GM19035 (cell line): ENCODE data around the gene RAB5IF.
"Not testable (repeated sequence)": the region's sequence is repeated elsewhere in the genome, so short reads cannot be mapped to it uniquely, and the experiment has no call there.

Experiments used
- ATAC-seq: cut with Tn5 transposase; IDR thresholded peaks from one replicate; pipeline ENCODE4 v1.9.1; 2021; ENCODE audit not compliant: unreplicated experiment

Gene RAB5IF

DNA sequence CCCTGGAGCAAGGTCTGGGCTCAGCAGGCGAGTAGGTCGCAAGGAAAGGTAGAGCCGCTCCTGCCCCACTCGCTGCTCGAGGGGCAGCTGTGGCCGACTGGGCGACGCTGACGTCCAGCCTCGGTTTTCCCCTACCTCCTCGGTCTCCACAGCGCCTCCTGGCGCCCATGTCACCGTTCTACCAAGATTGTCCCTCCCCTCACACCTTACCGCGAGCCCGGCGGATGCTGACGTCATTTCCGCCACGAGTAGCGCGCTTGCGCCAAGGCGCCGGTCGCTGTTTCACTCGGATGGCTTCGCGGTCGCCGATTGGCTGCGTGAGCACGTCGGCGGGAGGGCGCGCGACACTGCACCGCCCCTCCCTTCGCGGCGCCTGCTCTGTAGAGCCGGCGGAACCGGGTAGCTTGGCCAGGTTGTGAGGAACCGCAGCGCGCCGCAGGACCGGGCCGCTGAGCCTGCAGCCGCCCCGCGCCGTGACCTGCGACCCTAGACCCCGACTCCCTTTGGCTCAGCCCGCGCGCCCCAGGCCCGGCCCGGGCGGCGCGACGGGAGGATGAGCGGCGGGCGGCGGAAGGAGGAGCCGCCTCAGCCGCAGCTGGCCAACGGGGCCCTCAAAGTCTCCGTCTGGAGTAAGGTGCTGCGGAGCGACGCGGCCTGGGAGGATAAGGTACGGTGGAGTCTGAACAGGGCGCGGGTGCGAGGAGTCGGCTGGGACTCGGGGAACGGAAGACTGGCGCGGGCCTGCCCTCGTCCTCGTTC lies at the start of gene RAB5IF:
Gene RAB5IF (plus strand): TSS at position 381 of the 759 bp plus-strand sequence. CDS start 173 bp downstream, at position 554.
- peak; percentile 88 for ATAC-seq

DNA sequence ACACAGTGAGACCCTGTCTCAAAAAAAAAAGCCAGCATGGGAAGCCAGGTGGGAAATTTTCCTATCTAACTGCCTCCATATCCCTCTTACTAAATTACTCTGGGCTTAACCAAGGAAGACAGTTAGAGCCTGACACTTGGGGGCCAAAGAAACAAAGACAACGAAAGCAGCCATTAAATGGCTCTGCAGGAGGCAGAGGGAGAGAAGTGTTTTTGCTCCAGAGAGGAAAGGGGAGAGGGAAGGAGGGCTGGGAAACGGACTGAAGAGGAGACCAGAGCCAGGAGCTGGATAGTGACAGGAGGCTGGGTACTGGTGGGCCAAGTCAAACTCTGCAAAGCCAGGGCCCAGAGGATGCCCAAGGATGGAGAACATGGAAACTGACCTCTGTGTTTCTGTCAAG lies 42.9 kb upstream of the RAB5IF start:
- no peak for ATAC-seq

DNA sequence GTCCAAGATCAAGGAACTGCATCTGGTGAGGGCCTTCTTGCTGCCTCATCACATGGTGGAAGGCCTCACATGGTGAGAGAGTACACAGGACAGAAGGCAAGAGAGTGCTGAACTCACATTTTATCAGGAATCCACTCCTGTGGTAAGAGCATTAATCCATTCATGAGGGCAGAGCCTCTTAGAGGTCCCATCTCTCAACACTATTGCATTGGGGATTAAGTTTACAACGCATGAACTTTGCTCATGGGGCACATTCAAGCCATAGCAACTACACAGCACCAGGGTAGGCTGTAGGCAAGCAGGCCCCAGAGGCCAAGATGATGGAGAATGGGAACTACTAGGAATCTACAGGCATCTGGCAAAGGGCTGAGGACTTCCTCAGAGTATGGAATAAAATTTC lies 42.2 kb upstream of the RAB5IF start:
- no peak for ATAC-seq

GRCh38 chr20:36564078-36564725 lies 41.4 kb upstream of the RAB5IF start:
- ATAC-seq = not testable (repeated sequence)

GRCh38 chr20:36564726-36565121 lies 40.9 kb upstream of the RAB5IF start:
- not testable (repeated sequence) for ATAC-seq

DNA sequence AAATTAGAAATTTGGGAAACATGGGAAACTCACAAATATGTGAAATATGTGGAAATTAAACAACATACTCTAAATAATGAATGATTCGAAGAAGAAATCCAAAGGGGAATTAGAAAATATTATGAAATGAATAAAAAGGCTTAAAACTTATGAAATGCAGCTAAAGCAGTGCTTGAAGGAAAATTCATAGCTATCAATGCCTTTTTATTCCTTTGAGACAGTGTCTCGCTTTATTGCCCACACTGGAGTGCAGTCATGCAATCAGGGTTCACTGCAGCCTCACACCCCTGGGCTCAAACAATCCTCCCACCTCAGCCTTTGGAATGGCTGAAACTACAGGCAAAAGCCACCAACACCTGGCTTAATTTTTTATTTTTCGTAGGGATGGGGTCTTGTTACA lies 40.1 kb upstream of the RAB5IF start:
- ATAC-seq = no peak

GRCh38 chr20:36569847-36570429 lies 35.6 kb upstream of the RAB5IF start:
- no peak for ATAC-seq

GRCh38 chr20:36571564-36572504 lies 33.7 kb upstream of the RAB5IF start:
- ATAC-seq = no peak

DNA sequence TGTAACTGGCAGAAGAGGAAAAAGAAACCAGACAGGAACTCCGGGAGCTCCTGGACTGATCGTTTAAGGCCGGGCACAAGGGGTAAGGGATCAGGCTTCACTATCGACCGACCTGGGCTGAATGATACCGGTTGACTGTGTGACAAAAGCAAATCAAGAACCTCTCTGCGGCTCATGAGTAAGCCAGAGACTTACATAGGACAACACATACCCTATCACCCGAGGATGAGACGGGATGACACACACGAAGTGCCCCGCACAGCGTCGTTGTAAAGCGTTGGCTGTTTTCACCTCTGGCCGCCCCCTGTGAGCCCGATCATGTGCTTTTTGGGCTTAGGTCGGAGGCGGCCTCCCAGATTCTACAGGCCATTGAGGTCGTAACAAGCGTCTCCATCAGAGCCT lies 32.9 kb upstream of the RAB5IF start:
- ATAC-seq = peak; percentile 29

GRCh38 chr20:36573103-36573797 lies 32.3 kb upstream of the RAB5IF start, which contains the start of gene TGIF2:
TGIF2 (plus strand) TSS chr20:36573597; CDS start chr20:36578775, 5,178 bp downstream.
- ATAC-seq = peak; percentile 73

DNA sequence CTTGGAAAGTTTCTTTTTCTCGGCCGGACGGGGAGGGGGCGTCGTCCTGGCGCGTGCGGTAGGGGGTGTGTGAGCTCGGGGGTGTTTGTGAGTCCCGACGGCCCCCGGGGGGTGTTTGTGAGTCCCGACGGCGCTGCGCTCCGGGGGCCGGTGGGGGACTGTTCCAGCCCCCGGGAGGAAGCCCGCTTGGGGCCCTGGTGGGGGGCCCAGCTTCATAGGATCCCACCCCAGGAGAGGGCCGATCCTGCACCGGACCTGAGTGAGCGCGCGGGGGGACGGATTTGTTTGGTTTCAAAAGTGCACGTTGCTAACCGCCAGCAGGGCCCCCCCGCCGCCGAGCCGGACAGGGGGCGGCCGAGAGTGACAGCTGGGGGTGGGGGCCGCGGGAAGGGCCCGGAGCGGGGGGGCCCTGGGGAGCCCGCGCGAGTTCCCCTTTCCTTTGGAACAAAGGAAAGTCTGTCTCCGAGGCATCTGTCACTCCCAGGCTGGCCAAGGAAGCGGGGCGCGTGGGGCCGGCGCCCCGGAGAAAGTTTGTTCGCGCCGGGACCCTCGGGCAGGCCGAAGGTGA lies 31.7 kb upstream of the RAB5IF start:
- no peak for ATAC-seq

DNA sequence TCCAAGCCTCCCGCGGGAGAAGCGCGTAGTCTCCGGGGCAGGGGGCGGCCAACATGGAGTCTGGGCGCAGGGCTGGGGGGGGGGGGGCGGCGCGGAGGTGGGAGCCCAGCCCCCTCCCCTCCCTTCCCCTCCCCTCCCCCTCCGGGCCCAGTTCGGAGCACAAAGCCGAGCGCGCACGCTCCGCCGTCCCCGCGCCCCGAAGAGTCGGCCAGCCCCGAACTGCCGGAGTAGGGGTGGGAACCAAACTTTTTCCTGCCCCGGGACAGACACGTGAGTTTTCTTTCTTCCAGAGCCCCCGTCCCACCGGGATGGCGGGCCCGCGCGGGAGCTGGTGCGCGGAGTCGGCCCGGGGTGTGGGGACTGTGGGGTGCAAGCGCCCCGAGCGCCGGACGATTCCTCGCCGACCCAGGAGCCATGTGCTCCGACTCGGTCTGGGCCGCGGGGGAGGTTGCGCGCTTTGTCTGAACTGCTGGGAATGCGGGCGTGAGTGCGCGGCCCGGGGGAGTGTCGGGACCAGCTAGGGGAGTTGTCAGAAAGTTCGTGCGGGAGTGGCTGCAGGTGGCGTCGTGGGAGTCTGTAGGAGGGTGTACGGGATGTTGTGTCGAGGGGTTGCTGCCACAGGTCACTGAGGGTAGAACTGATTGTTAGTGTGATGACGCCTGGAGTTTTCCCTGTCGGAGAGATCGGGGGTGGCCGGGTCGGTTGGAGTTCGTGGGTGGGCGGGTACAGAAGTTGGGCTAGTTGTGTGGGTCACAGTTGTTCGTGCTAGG lies 31.0 kb upstream of the RAB5IF start:
- no peak for ATAC-seq

- no peak for ATAC-seq
These were observed 29.5 kb upstream of the RAB5IF start for GRCh38 chr20:36576081-36576445.

DNA sequence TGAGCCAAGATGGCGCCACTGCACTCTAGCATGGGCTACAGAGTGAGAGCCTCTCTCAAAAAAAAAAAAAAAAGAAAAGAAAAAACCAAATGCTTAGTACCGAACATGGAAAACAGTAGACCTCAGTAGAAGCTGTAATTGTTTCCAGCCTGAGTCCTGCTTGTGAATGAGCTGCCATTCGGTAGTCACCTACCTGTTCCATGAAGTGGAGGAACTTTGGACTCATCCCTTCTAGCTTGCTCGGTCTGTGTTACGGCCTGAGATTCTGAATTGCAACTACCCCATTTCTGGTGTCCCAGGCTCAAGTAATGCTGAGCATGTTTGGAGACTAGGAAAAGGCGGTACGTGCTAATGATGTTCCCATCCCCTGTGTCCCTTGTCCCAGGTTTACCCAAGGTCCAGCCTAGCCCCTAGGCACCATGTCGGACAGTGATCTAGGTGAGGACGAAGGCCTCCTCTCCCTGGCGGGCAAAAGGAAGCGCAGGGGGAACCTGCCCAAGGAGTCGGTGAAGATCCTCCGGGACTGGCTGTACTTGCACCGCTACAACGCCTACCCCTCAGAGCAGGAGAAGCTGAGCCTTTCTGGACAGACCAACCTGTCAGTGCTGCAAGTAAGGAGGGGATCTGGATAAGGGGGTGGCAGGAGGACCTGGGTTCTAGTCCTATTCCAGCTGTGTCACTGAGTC lies 27.1 kb upstream of the RAB5IF start:
- ATAC-seq = no peak

- no peak for ATAC-seq
These were observed 25.5 kb upstream of the RAB5IF start for GRCh38 chr20:36579996-36580545.

- no peak for ATAC-seq
These were observed 23.3 kb upstream of the RAB5IF start for GRCh38 chr20:36582322-36582721.

- ATAC-seq = no peak
These were observed 22.8 kb upstream of the RAB5IF start for GRCh38 chr20:36582821-36583220.

DNA sequence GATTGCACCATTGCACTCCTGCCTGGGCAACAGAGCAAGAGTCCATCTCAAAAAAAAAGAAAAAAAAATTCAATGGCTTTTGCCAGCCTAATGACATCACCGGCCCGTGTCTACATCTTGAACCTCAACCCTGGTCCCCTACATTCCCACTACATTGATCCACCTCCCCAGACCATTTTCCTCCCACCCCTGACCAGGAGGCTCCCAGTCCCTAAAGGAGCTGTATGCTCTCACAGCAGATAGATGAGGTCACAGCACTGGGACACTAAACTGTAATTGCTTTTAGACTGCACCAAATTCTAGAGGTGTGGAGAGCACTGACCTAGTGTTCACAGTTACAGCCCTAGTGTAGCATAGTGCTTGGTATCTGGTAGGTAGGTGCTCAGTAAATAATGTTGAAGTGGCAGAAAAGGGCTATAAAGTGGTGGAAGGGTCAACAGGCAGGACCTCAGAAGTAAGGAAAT lies 21.5 kb upstream of the RAB5IF start:
- ATAC-seq = no peak
